SU-DHL-6 (cell line): ENCODE measurements around the gene PTGR3.

Experiments used
- H2AFZ ChIP-seq: fragments of 200-600 bp; sonication (generic); 2 replicates; pipeline ENCODE4 v1.6.1; 2014; ENCODE audit warnings: low read depth, mild to moderate bottlenecking, moderate library complexity, mixed read lengths, antibody characterized with exemption, low read length; ENCODE audit not compliant: severe bottlenecking
- H3F3A ChIP-seq: fragments of 200-600 bp; shearing (Covaris generic); 2 replicates; pipeline ENCODE4 v1.6.0; 2016; ENCODE audit warnings: antibody characterized with exemption, mild to moderate bottlenecking; ENCODE audit not compliant: insufficient read depth
- H3K27ac ChIP-seq: fragments of 200-600 bp; sonication (generic); 2 replicates; pipeline ENCODE4 v1.5.1; 2016; ENCODE audit warnings: low read depth, mild to moderate bottlenecking, low read length, moderate library complexity, mixed read lengths
- H3K27me3 ChIP-seq: fragments of 200-600 bp; sonication (generic), shearing (Covaris generic); 2 replicates; pipeline ENCODE4 v1.6.0; 2014; ENCODE audit warnings: mild to moderate bottlenecking, low read length
- H3K36me3 ChIP-seq: fragments of 200-600 bp; sonication (generic); 2 replicates; pipeline ENCODE4 v1.6.1; 2014; ENCODE audit warnings: mild to moderate bottlenecking, low read length, mixed read lengths
- H3K4me2 ChIP-seq: fragments of 300-600, 200-600 bp; shearing (Covaris generic), sonication (generic); 2 replicates; pipeline ENCODE4 v1.6.0; 2014; ENCODE audit warnings: low read length, low read depth, mild to moderate bottlenecking; ENCODE audit not compliant: poor library complexity, severe bottlenecking
- H3K4me3 ChIP-seq: fragments of 200-600 bp; sonication (generic); 2 replicates; pipeline ENCODE4 v1.5.1; 2014; ENCODE audit warnings: antibody characterized with exemption, low read length, mild to moderate bottlenecking, mixed read lengths; ENCODE audit not compliant: insufficient read depth, poor library complexity, severe bottlenecking
- H3K79me2 ChIP-seq: fragments of 200-600 bp; sonication (generic); 2 replicates; pipeline ENCODE4 v1.6.1; 2014; ENCODE audit warnings: mild to moderate bottlenecking, low read length, moderate library complexity; ENCODE audit not compliant: insufficient read depth
- H3K9ac ChIP-seq: fragments of 200-600 bp; sonication (generic); 2 replicates; pipeline ENCODE4 v1.7.0; 2014; ENCODE audit warnings: mild to moderate bottlenecking, low read length
- H3K9me2 ChIP-seq: fragments of 200-600 bp; sonication (generic); replicated peaks from 2 replicates; pipeline ENCODE4 v1.6.1; 2014; ENCODE audit warnings: low read length; ENCODE audit not compliant: insufficient read depth
- H3K9me3 ChIP-seq: fragments of 200-600 bp; sonication (generic); 2 replicates; pipeline ENCODE4 v1.6.1; 2014; ENCODE audit warnings: low read length, mixed read lengths; ENCODE audit not compliant: insufficient read depth
- H4K20me1 ChIP-seq: fragments of 200-600 bp; sonication (generic); 2 replicates; pipeline ENCODE4 v1.6.1; 2014; ENCODE audit warnings: low read depth, mild to moderate bottlenecking, antibody characterized with exemption, low read length, moderate library complexity, mixed read lengths
- EZH2phosphoT487 ChIP-seq: fragments of 200-600 bp; sonication (generic), shearing (Covaris generic); conservative IDR thresholded peaks from 2 replicates; pipeline ENCODE4 v1.6.1; 2018; ENCODE audit warnings: mild to moderate bottlenecking, antibody characterized with exemption, low read length, moderate library complexity, mixed read lengths
- TF ChIP-seq, protein P1 (sequence below): fragments of 200-600 bp; sonication (generic); IDR thresholded peaks from one replicate; pipeline ENCODE4 v1.5.1; 2017; ENCODE audit warnings: antibody characterized with exemption, mild to moderate bottlenecking, low read length, moderate library complexity; ENCODE audit not compliant: insufficient read depth, poor library complexity, severe bottlenecking

Gene PTGR3

DNA sequence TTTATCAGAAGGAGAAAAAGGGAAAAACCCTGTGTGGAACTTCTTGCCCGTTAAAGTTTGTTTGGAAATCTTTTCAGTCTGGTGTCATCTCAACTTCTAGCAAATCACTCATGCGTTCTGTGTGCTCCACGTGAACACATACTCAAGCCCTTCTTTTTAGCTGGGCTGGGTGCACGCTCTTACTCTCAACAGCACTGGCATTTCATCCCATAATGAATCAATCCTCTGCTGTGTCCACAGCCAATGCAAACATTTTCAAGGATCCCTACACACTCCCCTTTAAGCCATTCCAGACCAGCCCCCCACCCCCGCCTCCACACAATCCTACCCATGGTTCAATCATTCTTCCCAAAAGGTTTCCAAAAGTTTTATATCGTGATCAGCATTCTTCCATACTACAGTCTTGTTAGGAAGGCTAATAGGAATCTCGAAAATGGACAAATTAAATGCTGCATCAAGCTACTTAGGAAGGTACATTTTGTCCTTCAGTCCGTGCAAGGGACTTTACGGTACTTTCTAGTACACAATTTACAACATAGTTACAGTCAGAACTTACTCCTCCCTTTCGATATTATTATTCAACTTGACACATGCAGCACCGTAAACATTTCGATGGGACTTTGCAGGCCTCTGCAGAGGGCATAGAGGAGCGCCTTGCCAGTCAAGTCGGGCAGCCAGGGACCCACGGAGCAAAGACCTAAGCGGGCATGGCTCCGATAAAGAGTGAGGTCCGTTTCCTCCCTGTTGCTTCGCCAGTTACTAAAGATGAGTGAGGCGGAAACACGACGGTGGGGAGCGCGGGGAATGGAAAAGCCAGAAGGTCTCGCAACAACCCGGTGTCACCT, 1.4 kb downstream of the PTGR3 start:
- Histone ChIP-seq H3F3A (peaks cover 4% of the 10 kb centered on the region), H3K9me2 (no peaks in the 10 kb centered on the region), H3K9ac (peak overlapping the region; percentile 65), H3K27ac (no peak overlapping the region), H3K27me3 (no peaks in the 10 kb centered on the region), H3K4me2 (peak overlapping the region; percentile 69), H3K36me3 (no peaks in the 10 kb centered on the region), H3K79me2 (no peaks in the 10 kb centered on the region), H4K20me1 (peaks cover 4% of the 10 kb centered on the region; the same call in 1 of the 2 replicates), H2AFZ (no peak overlapping the region), H3K4me3 (peak overlapping the region; percentile 97), H3K9me3 (no peaks in the 10 kb centered on the region)
- TF ChIP-seq, protein P1, sequence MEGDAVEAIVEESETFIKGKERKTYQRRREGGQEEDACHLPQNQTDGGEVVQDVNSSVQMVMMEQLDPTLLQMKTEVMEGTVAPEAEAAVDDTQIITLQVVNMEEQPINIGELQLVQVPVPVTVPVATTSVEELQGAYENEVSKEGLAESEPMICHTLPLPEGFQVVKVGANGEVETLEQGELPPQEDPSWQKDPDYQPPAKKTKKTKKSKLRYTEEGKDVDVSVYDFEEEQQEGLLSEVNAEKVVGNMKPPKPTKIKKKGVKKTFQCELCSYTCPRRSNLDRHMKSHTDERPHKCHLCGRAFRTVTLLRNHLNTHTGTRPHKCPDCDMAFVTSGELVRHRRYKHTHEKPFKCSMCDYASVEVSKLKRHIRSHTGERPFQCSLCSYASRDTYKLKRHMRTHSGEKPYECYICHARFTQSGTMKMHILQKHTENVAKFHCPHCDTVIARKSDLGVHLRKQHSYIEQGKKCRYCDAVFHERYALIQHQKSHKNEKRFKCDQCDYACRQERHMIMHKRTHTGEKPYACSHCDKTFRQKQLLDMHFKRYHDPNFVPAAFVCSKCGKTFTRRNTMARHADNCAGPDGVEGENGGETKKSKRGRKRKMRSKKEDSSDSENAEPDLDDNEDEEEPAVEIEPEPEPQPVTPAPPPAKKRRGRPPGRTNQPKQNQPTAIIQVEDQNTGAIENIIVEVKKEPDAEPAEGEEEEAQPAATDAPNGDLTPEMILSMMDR, result no peak
- no peak for TF ChIP-seq EZH2phosphoT487

- Histone ChIP-seq H3K4me2 (no peak overlapping the region), H3K9me2 (no peaks in the 10 kb centered on the region), H3K79me2 (no peaks in the 10 kb centered on the region), H3K9ac (no peak overlapping the region), H4K20me1 (no peaks in the 10 kb centered on the region; the same call in 1 of the 2 replicates), H3K36me3 (no peaks in the 10 kb centered on the region), H2AFZ (no peak overlapping the region), H3K9me3 (no peaks in the 10 kb centered on the region), H3F3A (peaks cover 4% of the 10 kb centered on the region), H3K4me3 (no peak overlapping the region), H3K27me3 (no peaks in the 10 kb centered on the region), H3K27ac (no peak overlapping the region)
- no peak for TF ChIP-seq EZH2phosphoT487
- TF ChIP-seq, protein P1, result no peak
Measured at GRCh38 chr18:75206452-75207309, 2.3 kb downstream of the PTGR3 start.

DNA sequence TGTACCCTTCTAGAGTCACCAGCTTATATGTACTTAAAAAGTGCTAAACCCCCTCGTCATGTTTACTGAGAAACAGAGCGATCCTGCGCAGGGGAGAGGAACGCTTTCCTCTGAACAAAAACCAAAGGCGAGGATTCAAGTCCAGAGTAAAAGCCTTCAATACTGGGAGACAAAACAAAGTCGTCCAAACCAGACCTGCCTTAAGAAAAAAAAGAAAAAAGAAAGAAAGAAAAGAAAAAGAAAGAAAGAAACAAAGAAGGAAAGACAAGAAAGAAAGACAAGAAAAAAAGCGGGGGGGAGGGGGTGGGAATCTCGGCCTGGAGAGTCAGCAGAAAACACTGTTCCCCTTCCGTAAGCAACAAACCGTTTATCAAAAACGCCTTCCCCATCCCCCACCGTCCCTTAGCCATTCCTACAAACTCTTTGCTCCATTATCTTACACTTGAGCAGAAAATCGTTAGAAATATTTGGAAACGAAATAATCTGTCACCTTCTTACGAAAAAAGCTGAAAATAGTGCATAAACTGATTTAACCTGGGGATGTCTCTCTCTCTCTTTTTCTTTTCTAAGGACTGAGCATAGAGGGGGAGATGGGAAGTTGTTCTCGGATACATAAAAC, 3.3 kb downstream of the PTGR3 start:
- Histone ChIP-seq H3K4me3 (no peak overlapping the region), H3K4me2 (no peak overlapping the region)

More for the DNA sequence above, 3.3 kb downstream of the PTGR3 start:
- TF ChIP-seq, protein P1, result no peak
- TF ChIP-seq EZH2phosphoT487, result no peak
- H3K79me2 ChIP-seq, result no peaks in the 10 kb centered on the region
- H3K9me2 ChIP-seq, result no peaks in the 10 kb centered on the region
- no peak overlapping the region for H2AFZ ChIP-seq
- no peak overlapping the region for H3K9ac ChIP-seq
- peaks cover 4% of the 10 kb centered on the region for H3F3A ChIP-seq
- H3K36me3 ChIP-seq, result no peaks in the 10 kb centered on the region
- H4K20me1 ChIP-seq, result no peaks in the 10 kb centered on the region; the same call in 1 of the 2 replicates
- H3K27me3 ChIP-seq, result no peaks in the 10 kb centered on the region
- H3K9me3 ChIP-seq, result no peaks in the 10 kb centered on the region
- H3K27ac ChIP-seq, result no peak overlapping the region
